Vagina (tissue), 2 donors: ENCODE results near the gene STXBP1.

Source experiments
- CTCF ChIP-seq, 3 experiments: fragments of 450-650 bp in 2 of 3; fragments of 200-600 bp in 1 of 3; sonication (generic) in 1 of 3; IDR thresholded peaks; one replicate each; pipeline ENCODE4 v1.5.1; 2017 to 2019; ENCODE audit warnings: antibody characterized with exemption in 3 of 3, mild to moderate bottlenecking in 2 of 3, moderate library complexity in 2 of 3
- POLR2A ChIP-seq, 2 donors: fragments of 450-650 bp; IDR thresholded peaks; one replicate each; pipeline ENCODE4 v1.6.1; 2017; ENCODE audit warnings: antibody characterized with exemption in 2 of 2, mild to moderate bottlenecking in 2 of 2, moderate library complexity in 2 of 2

- TF ChIP-seq CTCF (IDR thresholded peaks at IDR 0.05) (no peak), POLR2A (IDR thresholded peaks at IDR 0.05) (no peak)
Measured at GRCh38 chr9:127598839-127599549, 13.1 kb upstream of the STXBP1 start.
